Activated CD8-positive, alpha-beta T cell treated with anti-CD3 and anti-CD28 coated beads for 36 hours (primary cell): ENCODE measurements around the gene DNAI1. TPM values are rescaled to one million over a fixed set of nuclear protein-coding genes. Genes with fewer than 3 reads are reported as not detected.

Experiments used
- ATAC-seq: fragments of 200-7000 bp; cut with Tn5 transposase; one replicate; pipeline ENCODE4 v1.10.0; 2021; ENCODE audit warnings: mild to moderate bottlenecking, moderate library complexity
- CTCF ChIA-PET: fragments of 350-600 bp; sonication (Branson Sonifier 250); formaldehyde crosslinking; loops from one replicate; lab custom pipeline; 2021; ENCODE audit warnings: antibody characterized with exemption; lab: Charles Lee
- POLR2A ChIA-PET: fragments of 350-600 bp; sonication (Branson Sonifier 250); formaldehyde crosslinking; loops from one replicate; lab custom pipeline; 2021; ENCODE audit warnings: antibody characterized with exemption; lab: Charles Lee
- DNase-seq: peaks from one replicate; pipeline ENCODE4 v3.0.0-alpha.2; 2020
- H3K27ac Mint-ChIP-seq: one replicate; pipeline ENCODE4 v1.8.0; 2021; ENCODE audit warnings: mild to moderate bottlenecking, mixed read lengths
- H3K27me3 Mint-ChIP-seq: one replicate; pipeline ENCODE4 v1.8.0; 2021; ENCODE audit warnings: mixed read lengths
- H3K36me3 Mint-ChIP-seq: one replicate; pipeline ENCODE4 v1.8.0; 2021; ENCODE audit warnings: low read depth, mixed read lengths
- H3K4me1 Mint-ChIP-seq: one replicate; pipeline ENCODE4 v1.8.0; 2021; ENCODE audit warnings: low read depth, mixed read lengths
- H3K4me3 Mint-ChIP-seq: one replicate; pipeline ENCODE4 v1.8.0; 2021; ENCODE audit warnings: mild to moderate bottlenecking, moderate library complexity, mixed read lengths
- H3K9me3 Mint-ChIP-seq: one replicate; pipeline ENCODE4 v1.8.0; 2021; ENCODE audit warnings: mixed read lengths
- intact Hi-C: fragments of 100-400 bp; cut with micrococcal nuclease; formaldehyde crosslinking; loops from one replicate; pipeline ENCODE4 v1.10.0; 2022
- total RNA-seq, 2 experiments: library from RNA; stranded (reverse); gene quantifications; one replicate each; pipeline ENCODE4 v1.2.3, GENCODE V29; 2021
- TF ChIP-seq, protein P1 (sequence below): fragments of 200-600 bp; IDR thresholded peaks from one replicate; pipeline ENCODE4 v1.8.0; 2022; ENCODE audit warnings: antibody characterized with exemption, mild to moderate bottlenecking

The DNAI1 gene
- total RNA-seq, 2 experiments from 2014 or later: 0.18 TPM; not detected in 1

- no peaks in the 10 kb centered on the region for H3K4me1 Mint-ChIP-seq
- H3K27ac Mint-ChIP-seq: no peak overlapping the region
- H3K36me3 Mint-ChIP-seq: no peaks in the 10 kb centered on the region
- H3K9me3 Mint-ChIP-seq: no peaks in the 10 kb centered on the region
- CTCF ChIA-PET: interaction anchor here (1.5 kb wide), 1 partner anchor 69 kb away, joined by 4 read pairs; no protein-coding TSS in a partner anchor
- POLR2A ChIA-PET: interaction anchor here (0.7 to 0.8 kb wide), 2 partner anchors 31 to 129 kb away, joined by 3 read pairs; partner anchors contain the start of gene SIGMAR1
- DNase-seq (no peak), ATAC-seq (no peak)
- intact Hi-C loops: no loop called here
- no peak overlapping the region for H3K4me3 Mint-ChIP-seq
- TF ChIP-seq, protein P1, sequence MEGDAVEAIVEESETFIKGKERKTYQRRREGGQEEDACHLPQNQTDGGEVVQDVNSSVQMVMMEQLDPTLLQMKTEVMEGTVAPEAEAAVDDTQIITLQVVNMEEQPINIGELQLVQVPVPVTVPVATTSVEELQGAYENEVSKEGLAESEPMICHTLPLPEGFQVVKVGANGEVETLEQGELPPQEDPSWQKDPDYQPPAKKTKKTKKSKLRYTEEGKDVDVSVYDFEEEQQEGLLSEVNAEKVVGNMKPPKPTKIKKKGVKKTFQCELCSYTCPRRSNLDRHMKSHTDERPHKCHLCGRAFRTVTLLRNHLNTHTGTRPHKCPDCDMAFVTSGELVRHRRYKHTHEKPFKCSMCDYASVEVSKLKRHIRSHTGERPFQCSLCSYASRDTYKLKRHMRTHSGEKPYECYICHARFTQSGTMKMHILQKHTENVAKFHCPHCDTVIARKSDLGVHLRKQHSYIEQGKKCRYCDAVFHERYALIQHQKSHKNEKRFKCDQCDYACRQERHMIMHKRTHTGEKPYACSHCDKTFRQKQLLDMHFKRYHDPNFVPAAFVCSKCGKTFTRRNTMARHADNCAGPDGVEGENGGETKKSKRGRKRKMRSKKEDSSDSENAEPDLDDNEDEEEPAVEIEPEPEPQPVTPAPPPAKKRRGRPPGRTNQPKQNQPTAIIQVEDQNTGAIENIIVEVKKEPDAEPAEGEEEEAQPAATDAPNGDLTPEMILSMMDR: no peak
- H3K27me3 Mint-ChIP-seq: peaks cover 4% of the 10 kb centered on the region
Observed at GRCh38 chr9:34507966-34508365, 49.4 kb downstream of the DNAI1 start.

DNA sequence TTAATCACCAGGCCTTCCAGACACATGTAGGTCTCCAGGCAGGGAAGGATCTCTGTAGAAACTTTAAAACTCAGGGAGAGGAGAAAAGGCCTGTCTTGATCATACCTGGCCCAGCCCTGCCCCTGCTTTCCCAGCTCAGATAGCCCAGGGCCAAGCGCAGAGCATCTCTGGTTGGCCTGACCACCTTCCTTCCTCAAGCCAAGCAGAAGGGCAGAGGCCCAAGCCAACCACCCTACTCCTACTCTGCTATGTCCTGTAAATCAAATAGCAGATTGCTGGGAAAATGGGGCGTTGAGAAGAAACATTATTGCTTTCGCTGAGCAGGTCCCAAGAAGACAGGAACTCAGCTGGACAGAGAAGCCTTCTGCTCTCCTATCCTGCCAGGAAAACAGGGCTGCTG lies 49.9 kb downstream of the DNAI1 start:
- Mint-ChIP-seq H3K36me3 (no peaks in the 10 kb centered on the region), H3K4me3 (no peak overlapping the region), H3K27me3 (peaks cover 4% of the 10 kb centered on the region), H3K9me3 (no peaks in the 10 kb centered on the region), H3K27ac (no peak overlapping the region), H3K4me1 (no peaks in the 10 kb centered on the region)
- DNase-seq (no peak), ATAC-seq (no peak)
- ChIA-PET CTCF (interaction anchor here (1.0 kb wide), 1 partner anchor 95 kb away, joined by 3 read pairs; no protein-coding TSS in a partner anchor), POLR2A (interaction anchor here (0.7 kb wide), 1 partner anchor 31 kb away, joined by 3 read pairs; no protein-coding TSS in a partner anchor)
- TF ChIP-seq, protein P1: no peak
- intact Hi-C loops: no loop called here

- H3K9me3 Mint-ChIP-seq: no peaks in the 10 kb centered on the region
- H3K36me3 Mint-ChIP-seq: no peaks in the 10 kb centered on the region
- peaks cover 4% of the 10 kb centered on the region for H3K27me3 Mint-ChIP-seq
- CTCF ChIA-PET: interaction anchor here (1.0 kb wide), 1 partner anchor 94 kb away, joined by 3 read pairs; no protein-coding TSS in a partner anchor
- H3K27ac Mint-ChIP-seq: no peak overlapping the region
- DNase-seq (no peak), ATAC-seq (no peak)
- no peak overlapping the region for H3K4me3 Mint-ChIP-seq
- POLR2A ChIA-PET: no interaction called here
- no peaks in the 10 kb centered on the region for H3K4me1 Mint-ChIP-seq
- intact Hi-C loops: no loop called here
- TF ChIP-seq, protein P1: no peak
Observed at GRCh38 chr9:34508951-34509350, 50.3 kb downstream of the DNAI1 start.

DNA sequence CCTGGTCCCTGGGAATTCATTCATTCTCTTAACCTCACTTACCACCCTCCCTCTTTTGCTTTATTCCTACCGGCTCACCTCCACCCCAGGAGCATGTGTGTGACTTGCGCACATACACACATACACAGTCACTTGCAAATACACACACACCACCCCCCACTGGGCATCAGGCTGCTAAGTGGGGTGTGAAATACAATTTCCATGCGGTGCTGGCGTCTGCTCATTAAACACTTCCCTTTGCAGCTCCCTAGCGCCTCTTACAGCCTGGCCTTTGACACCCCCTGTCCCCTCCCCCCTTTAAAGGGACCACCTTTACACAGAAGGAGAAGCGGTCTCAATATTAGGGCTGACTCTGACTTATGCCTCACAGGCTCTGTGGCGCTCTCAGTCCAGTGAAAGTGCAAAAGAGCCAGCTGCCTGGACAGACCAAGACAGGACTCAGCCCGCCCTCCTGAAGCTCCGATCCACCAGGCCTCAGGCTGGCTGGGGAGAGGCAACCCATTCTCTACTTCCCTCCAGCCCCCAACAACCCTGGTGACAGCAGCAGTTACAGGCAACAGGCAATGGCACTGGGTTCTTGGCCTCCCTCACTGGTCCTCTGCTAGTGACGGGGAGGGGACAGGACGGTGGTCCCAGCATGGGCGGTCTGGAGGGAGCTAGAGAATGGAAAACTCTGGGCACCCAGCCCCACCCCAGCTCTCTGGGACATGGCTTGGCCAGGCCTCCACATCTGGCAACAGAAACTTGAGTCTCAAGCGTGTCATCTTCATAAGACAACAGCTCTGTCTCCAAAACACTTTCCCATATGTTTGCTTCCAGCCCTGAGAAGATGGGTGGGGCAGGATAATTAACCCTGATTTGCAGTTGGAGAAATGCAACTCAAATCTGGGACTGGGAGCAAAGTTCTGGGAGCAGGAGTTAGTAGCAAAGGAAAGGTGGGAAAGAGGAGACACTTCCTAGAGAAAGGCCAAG lies 52.2 kb downstream of the DNAI1 start:
- Mint-ChIP-seq H3K9me3 (no peaks in the 10 kb centered on the region), H3K27me3 (no peaks in the 10 kb centered on the region), H3K4me1 (no peaks in the 10 kb centered on the region), H3K4me3 (no peak overlapping the region), H3K27ac (no peak overlapping the region), H3K36me3 (no peaks in the 10 kb centered on the region)
- DNase-seq: no peak
- CTCF ChIA-PET: interaction anchor here (1.2 to 6.0 kb wide), 5 partner anchors 9 to 107 kb away, joined by 4 to 21 read pairs (median 4); no protein-coding TSS in a partner anchor
- no peak for ATAC-seq
- POLR2A ChIA-PET: no interaction called here
- intact Hi-C loops: no loop called here
- TF ChIP-seq, protein P1: no peak
